ENCODE results near the gene MLXIP.

GRCh38 chr12:122111089-122111641, 32.6 kb downstream of the MLXIP start:
- TF ChIP-seq, protein P1, sequence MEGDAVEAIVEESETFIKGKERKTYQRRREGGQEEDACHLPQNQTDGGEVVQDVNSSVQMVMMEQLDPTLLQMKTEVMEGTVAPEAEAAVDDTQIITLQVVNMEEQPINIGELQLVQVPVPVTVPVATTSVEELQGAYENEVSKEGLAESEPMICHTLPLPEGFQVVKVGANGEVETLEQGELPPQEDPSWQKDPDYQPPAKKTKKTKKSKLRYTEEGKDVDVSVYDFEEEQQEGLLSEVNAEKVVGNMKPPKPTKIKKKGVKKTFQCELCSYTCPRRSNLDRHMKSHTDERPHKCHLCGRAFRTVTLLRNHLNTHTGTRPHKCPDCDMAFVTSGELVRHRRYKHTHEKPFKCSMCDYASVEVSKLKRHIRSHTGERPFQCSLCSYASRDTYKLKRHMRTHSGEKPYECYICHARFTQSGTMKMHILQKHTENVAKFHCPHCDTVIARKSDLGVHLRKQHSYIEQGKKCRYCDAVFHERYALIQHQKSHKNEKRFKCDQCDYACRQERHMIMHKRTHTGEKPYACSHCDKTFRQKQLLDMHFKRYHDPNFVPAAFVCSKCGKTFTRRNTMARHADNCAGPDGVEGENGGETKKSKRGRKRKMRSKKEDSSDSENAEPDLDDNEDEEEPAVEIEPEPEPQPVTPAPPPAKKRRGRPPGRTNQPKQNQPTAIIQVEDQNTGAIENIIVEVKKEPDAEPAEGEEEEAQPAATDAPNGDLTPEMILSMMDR (IDR thresholded peaks at IDR 0.05): no peak
- TF ChIP-seq POLR2A (IDR thresholded peaks at IDR 0.05; ENCODE audit: low read depth): no peak
